Vagina (tissue), 2 donors: ENCODE results near the gene METTL8. TPM values are rescaled to one million over a fixed set of nuclear protein-coding genes. Genes with fewer than 3 reads are reported as not detected.
"Not testable (repeated sequence)": the region's sequence is repeated elsewhere in the genome, so short reads cannot be mapped to it uniquely, and the experiment has no call there.

Experiments
- DNase-seq, 2 donors: peaks; one replicate each; pipeline ENCODE4 v3.0.0-alpha.2; 2017; ENCODE audit errors: extremely low spot score in 2 of 2
- H3K27ac ChIP-seq: fragments of 200-600 bp; sonication (generic); one replicate; pipeline ENCODE4 v1.5.1; 2019
- H3K27me3 ChIP-seq: fragments of 200-600 bp; sonication (generic); one replicate; pipeline ENCODE4 v1.5.1; 2019
- H3K36me3 ChIP-seq, 2 donors: fragments of 200-600 bp; sonication (generic); one replicate each; pipeline ENCODE4 v1.5.1; 2017 to 2019
- H3K4me1 ChIP-seq: fragments of 200-600 bp; sonication (generic); one replicate; pipeline ENCODE4 v1.5.1; 2019
- H3K4me3 ChIP-seq, 2 donors: fragments of 200-600 bp; sonication (generic); 1 replicate in 1 of 2; 2 replicates in 1 of 2; pipeline ENCODE4 v1.5.1; 2016 to 2019
- H3K9me3 ChIP-seq: fragments of 200-600 bp; sonication (generic); one replicate; pipeline ENCODE4 v1.5.1; 2019
- POLR2A ChIP-seq, 2 donors: fragments of 450-650 bp; IDR thresholded peaks; one replicate each; pipeline ENCODE4 v1.6.1; 2017; ENCODE audit warnings: antibody characterized with exemption in 2 of 2, mild to moderate bottlenecking in 2 of 2, moderate library complexity in 2 of 2
- POLR2AphosphoS5 ChIP-seq, 2 donors: sonication (generic); formaldehyde crosslinking; IDR thresholded peaks; one replicate each; pipeline ENCODE4 v1.9.0; 2017; ENCODE audit warnings: antibody characterized with exemption in 2 of 2, mild to moderate bottlenecking in 2 of 2, low read depth in 1 of 2; ENCODE audit not compliant: insufficient read depth in 1 of 2
- intact Hi-C: fragments of 100-400 bp; cut with DNase I; formaldehyde crosslinking; loops from one replicate; pipeline ENCODE4 v1.15.1; 2023
- total RNA-seq: library from RNA; depleted of rRNA; stranded (reverse); fragments of >200 nt; gene quantifications from one replicate; pipeline ENCODE4 v1.2.3, GENCODE V29; 2016
- TF ChIP-seq, protein P1 (sequence below), 3 experiments: fragments of 450-650 bp in 2 of 3; fragments of 200-600 bp in 1 of 3; sonication (generic) in 1 of 3; IDR thresholded peaks; one replicate each; pipeline ENCODE4 v1.5.1; 2017 to 2019; ENCODE audit warnings: antibody characterized with exemption in 3 of 3, mild to moderate bottlenecking in 2 of 3, moderate library complexity in 2 of 3

METTL8 gene
- total RNA-seq, 1 donor from 2014 or later, result 27.7 TPM

DNA sequence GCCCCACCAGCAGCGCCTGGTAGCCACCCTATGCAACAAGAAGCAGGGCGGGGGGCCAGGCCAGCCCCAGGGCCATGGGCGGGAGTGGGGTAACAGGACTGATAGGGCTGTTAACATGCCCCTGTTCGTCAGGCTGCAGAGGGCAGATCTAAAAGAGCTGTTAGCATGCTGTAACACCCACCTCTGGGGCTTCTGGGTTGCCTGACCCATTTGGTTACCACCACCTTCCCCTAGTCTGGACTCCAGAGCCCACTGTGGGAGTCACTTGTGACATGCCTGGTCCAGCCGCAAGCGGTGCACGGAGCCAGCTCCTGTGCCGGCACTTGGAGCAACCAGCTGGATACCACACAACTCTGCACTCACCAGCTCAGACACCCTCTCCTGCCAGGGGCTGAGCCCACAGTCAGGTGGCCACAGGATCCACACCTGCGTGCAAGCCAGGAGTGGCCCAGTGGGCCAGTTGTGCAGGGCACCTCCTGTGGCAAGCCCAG, 2.1 kb downstream of the METTL8 start:
- Histone ChIP-seq H3K36me3 (peaks cover 0 to 1% of the 10 kb centered on the region in 2 donors), H3K27ac (no peak overlapping the region), H3K4me1 (peaks cover 42% of the 10 kb centered on the region), H3K27me3 (no peaks in the 10 kb centered on the region), H3K4me3 (no peak overlapping the region), H3K9me3 (no peaks in the 10 kb centered on the region)
- TF ChIP-seq POLR2AphosphoS5 (IDR thresholded peaks at IDR 0.05; ENCODE audit: insufficient read depth in 1 of 2, low read depth in 1 of 2), result no peak
- no peak for TF ChIP-seq POLR2A (IDR thresholded peaks at IDR 0.05)
- TF ChIP-seq, protein P1, sequence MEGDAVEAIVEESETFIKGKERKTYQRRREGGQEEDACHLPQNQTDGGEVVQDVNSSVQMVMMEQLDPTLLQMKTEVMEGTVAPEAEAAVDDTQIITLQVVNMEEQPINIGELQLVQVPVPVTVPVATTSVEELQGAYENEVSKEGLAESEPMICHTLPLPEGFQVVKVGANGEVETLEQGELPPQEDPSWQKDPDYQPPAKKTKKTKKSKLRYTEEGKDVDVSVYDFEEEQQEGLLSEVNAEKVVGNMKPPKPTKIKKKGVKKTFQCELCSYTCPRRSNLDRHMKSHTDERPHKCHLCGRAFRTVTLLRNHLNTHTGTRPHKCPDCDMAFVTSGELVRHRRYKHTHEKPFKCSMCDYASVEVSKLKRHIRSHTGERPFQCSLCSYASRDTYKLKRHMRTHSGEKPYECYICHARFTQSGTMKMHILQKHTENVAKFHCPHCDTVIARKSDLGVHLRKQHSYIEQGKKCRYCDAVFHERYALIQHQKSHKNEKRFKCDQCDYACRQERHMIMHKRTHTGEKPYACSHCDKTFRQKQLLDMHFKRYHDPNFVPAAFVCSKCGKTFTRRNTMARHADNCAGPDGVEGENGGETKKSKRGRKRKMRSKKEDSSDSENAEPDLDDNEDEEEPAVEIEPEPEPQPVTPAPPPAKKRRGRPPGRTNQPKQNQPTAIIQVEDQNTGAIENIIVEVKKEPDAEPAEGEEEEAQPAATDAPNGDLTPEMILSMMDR (IDR thresholded peaks at IDR 0.05), result no peak
- intact Hi-C loops, result loop anchor here (5.0 to 10.0 kb wide), 2 partner anchors 91 to 253 kb away; partner anchors contain the start of genes CYBRD1 and DYNC1I2
- DNase-seq, result no peak

DNA sequence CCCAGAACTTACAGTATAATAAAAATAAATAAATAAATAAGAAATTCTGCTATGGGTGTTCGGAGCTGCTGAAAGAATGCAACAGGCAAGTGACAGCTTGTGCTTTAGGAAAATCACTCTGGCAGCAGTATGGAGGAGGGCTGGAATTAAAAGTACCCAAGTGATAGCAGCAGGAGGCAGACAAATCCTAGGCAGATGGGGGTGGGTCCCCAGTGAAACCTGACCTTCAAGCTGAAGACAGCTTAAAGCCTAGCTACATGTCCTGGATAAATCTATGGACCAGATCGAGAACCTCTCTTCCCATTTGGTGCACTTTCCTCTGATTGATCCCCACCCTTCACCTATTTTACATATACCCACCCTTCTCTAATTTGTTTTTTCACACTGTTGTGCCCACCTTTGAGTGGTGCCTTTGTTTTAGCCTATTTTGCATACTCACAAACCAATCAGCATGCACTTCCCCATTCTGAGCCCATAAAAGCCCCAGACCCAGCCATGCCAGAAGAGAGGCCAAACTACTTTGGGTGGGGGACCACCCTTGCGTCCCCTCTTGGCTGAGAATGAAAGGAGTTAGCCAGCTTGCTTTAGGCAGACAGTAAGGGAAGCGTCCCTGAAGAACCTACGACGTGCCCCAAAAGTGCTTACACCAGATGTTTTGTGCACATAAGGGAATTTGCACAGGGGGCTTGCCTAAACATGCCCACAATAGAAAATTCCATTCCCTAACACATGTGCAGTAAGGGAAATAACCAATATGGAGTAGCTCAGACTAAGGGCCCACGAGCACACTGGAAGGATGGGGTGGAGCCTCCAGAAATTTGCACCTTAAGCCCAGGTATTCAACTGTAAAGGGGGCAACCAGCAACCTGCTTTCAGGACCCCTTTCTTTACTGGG, 3.0 kb downstream of the METTL8 start:
- TF ChIP-seq, protein P1 (IDR thresholded peaks at IDR 0.05), result no peak
- TF ChIP-seq POLR2A (IDR thresholded peaks at IDR 0.05), result no peak
- no peak for TF ChIP-seq POLR2AphosphoS5 (IDR thresholded peaks at IDR 0.05; ENCODE audit: insufficient read depth in 1 of 2, low read depth in 1 of 2)
- H3K4me3 ChIP-seq, result no peak overlapping the region
- no peak for DNase-seq
- no peaks in the 10 kb centered on the region for H3K36me3 ChIP-seq
- H3K9me3 ChIP-seq, result no peaks in the 10 kb centered on the region
- no peak overlapping the region for H3K27ac ChIP-seq
- peaks cover 41% of the 10 kb centered on the region for H3K4me1 ChIP-seq
- intact Hi-C loops, result loop anchor here (5.0 to 10.0 kb wide), 2 partner anchors 92 to 254 kb away; partner anchors contain the start of genes CYBRD1 and DYNC1I2
- H3K27me3 ChIP-seq, result no peaks in the 10 kb centered on the region

DNA sequence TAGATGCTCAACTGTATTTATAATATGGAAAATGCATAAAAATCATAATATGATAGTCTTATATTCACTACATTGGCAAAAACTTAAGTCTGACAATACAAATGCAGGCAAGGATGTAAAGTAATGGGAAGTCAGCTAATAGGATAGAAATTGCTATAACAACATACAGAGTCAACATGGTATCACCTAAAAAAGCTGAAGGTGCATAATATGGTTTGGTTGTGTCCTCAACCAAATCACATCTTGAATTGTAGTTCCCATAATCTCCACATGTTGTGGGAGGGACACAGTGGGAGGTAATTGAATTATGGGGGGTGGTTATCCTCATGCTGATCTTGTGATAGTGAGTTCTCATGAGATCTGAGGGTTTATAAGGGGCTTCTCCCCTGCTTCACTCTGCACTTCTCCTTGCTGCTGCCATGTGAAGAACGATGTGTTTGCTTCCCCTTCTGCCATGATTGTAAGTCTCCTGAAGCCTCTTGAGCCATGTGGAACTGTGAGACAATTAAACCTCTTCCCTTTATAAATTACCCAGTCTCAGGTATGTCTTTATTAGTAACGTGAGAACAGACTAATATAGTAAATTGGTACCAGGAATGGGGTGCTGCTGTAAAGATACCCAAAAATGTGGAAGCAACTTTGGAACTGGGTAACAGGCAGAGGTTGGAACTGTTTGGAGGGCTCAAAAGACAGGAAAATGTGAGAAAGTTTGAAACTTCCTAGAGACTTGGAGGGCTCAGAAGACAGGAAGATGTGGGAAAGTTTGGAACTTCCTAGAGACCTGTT, 10.9 kb downstream of the METTL8 start:
- H3K4me3 ChIP-seq, H3K4me1 ChIP-seq, H3K36me3 ChIP-seq, H3K9me3 ChIP-seq, DNase-seq, H3K27me3 ChIP-seq, intact Hi-C loops, H3K27ac ChIP-seq: not testable (repeated sequence)

DNA sequence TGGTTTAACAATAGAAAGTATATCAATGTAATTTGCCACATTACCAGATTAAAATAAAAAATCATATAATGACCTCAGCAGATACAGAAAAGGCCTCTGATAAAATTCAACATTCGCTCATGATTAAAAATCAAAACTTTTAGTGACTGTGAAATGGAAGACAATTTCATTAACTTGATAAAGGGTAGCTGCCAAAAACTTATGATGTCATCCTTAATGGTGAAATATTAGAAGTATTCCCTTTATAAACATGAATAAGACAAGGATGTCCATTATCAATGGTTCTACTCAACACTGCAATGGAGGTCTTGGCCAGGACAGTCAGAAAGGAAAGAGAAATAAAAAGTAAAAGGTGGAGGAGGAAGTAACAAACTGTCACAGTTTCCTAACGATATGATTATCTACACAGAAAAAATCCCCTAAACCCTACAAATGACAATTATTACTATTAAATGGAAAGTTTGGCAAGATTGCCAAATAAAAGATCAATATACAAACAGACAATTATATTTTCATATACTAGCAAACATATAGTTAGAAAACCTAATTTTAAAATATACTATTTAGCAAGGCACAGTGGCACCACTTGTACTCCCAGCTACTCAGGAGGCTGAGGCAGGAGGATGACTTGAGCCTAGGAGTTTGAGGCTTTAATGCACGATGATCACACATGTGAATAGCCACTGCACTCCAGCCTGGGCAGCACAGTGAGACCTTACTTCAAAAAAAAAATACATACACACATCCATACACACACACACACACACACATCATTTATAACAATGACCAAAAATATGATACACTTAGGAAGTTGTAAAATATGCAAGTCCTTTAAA, 12.8 kb downstream of the METTL8 start:
- H3K27ac ChIP-seq, result no peak overlapping the region
- no peaks in the 10 kb centered on the region for H3K9me3 ChIP-seq
- peaks cover 2% of the 10 kb centered on the region for H3K4me1 ChIP-seq
- DNase-seq, result no peak
- H3K4me3 ChIP-seq, result no peak overlapping the region
- intact Hi-C loops, result no loop called here
- TF ChIP-seq POLR2A (IDR thresholded peaks at IDR 0.05) (no peak), POLR2AphosphoS5 (IDR thresholded peaks at IDR 0.05; ENCODE audit: insufficient read depth in 1 of 2, low read depth in 1 of 2) (no peak)
- TF ChIP-seq, protein P1 (IDR thresholded peaks at IDR 0.05), result no peak
- H3K36me3 ChIP-seq, result no peaks in the 10 kb centered on the region
- no peaks in the 10 kb centered on the region for H3K27me3 ChIP-seq

DNA sequence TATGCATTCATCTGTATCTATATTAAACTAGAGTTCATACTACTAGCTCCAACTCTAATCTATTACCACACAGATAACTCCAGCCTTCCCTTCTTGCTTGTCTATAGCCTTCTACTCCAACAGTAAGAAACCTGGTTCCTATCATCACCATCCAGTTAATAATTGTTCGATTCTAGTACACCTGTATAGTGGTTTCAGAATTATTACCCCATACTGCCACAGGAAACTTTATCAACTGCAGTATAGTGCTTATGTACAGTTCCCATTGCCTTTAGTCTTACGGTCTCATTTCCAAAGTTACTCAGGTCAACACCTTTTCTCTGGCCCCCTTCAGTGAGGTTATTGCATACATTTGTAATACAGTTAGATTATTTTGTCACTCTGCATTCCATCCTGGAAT, 14.5 kb downstream of the METTL8 start:
- Histone ChIP-seq H3K27me3 (no peaks in the 10 kb centered on the region), H3K4me3 (no peak overlapping the region), H3K36me3 (no peaks in the 10 kb centered on the region), H3K4me1 (peaks cover 10% of the 10 kb centered on the region), H3K9me3 (no peaks in the 10 kb centered on the region), H3K27ac (no peak overlapping the region)
- DNase-seq, result no peak
- TF ChIP-seq, protein P1 (IDR thresholded peaks at IDR 0.05), result no peak
- TF ChIP-seq POLR2A (IDR thresholded peaks at IDR 0.05) (no peak), POLR2AphosphoS5 (IDR thresholded peaks at IDR 0.05; ENCODE audit: insufficient read depth in 1 of 2, low read depth in 1 of 2) (no peak)
- intact Hi-C loops, result no loop called here
